DND-41 (cell line): Measurements from ENCODE around the gene YWHAB.
"Not testable (repeated sequence)": the region's sequence is repeated elsewhere in the genome, so short reads cannot be mapped to it uniquely, and the experiment has no call there.

ENCODE experiments used
- ATAC-seq: fragments of 200-7000 bp; cut with Tn5 transposase; 3 replicates; pipeline ENCODE4 v1.9.1; 2021; ENCODE audit warnings: low read depth; ENCODE audit not compliant: insufficient read depth
- DNase-seq: peaks from one replicate; pipeline ENCODE4 v3.0.0-alpha.2; 2020
- H2AFZ ChIP-seq: 2 replicates; pipeline ENCODE4 v1.6.0; 2012; ENCODE audit warnings: low read depth, low read length
- H3K27ac ChIP-seq: 2 replicates; pipeline ENCODE4 v1.5.1; 2012; ENCODE audit warnings: low read length, inconsistent platforms
- H3K27me3 ChIP-seq: fragments of 200-600 bp; sonication (generic); 2 replicates; pipeline ENCODE4 v1.6.0; 2012; ENCODE audit warnings: low read length, mild to moderate bottlenecking, inconsistent platforms; ENCODE audit not compliant: insufficient read depth, poor library complexity
- H3K36me3 ChIP-seq: 2 replicates; pipeline ENCODE4 v1.5.1; 2012; ENCODE audit warnings: low read length, inconsistent platforms; ENCODE audit not compliant: insufficient read depth
- H3K4me1 ChIP-seq: 2 replicates; pipeline ENCODE4 v1.5.1; 2012; ENCODE audit warnings: mild to moderate bottlenecking, low read length; ENCODE audit not compliant: insufficient read depth
- H3K4me2 ChIP-seq: 2 replicates; pipeline ENCODE4 v1.6.0; 2012; ENCODE audit warnings: mild to moderate bottlenecking, moderate library complexity, low read length, inconsistent platforms; ENCODE audit not compliant: insufficient read depth
- H3K4me3 ChIP-seq, 2 experiments: fragments of 200-600 bp in 1 of 2; shearing (Covaris generic) in 1 of 2; 2 replicates each; pipeline ENCODE4 v1.5.1; 2012 to 2016; ENCODE audit warnings: inconsistent platforms in 2 of 2, low read length in 2 of 2, mild to moderate bottlenecking in 2 of 2, low read depth in 1 of 2, moderate library complexity in 1 of 2
- H3K79me2 ChIP-seq: 2 replicates; pipeline ENCODE4 v1.6.0; 2012; ENCODE audit warnings: low read length, inconsistent platforms; ENCODE audit not compliant: insufficient read depth
- H3K9ac ChIP-seq: 2 replicates; pipeline ENCODE4 v1.6.0; 2012; ENCODE audit warnings: low read depth, mild to moderate bottlenecking, inconsistent platforms, low read length, moderate library complexity
- H3K9me3 ChIP-seq: 2 replicates; pipeline ENCODE4 v1.5.1; 2012; ENCODE audit warnings: low read length, moderate library complexity, mild to moderate bottlenecking, inconsistent platforms; ENCODE audit not compliant: insufficient read depth, severe bottlenecking
- H4K20me1 ChIP-seq: 2 replicates; pipeline ENCODE4 v1.6.0; 2012; ENCODE audit warnings: low read length; ENCODE audit not compliant: insufficient read depth
- EZH2 ChIP-seq: IDR thresholded peaks from 3 replicates; pipeline ENCODE4 v1.6.1; 2012; ENCODE audit warnings: borderline replicate concordance, low read depth, mild to moderate bottlenecking, moderate library complexity, low read length, inconsistent platforms; ENCODE audit not compliant: severe bottlenecking
- TF ChIP-seq, protein P1 (sequence below): IDR thresholded peaks from 2 replicates; pipeline ENCODE4 v1.5.1; 2012; ENCODE audit warnings: borderline replicate concordance, low read length, moderate library complexity, mild to moderate bottlenecking; ENCODE audit not compliant: poor library complexity, severe bottlenecking; ENCODE audit errors: extremely low read depth

YWHAB gene

DNA sequence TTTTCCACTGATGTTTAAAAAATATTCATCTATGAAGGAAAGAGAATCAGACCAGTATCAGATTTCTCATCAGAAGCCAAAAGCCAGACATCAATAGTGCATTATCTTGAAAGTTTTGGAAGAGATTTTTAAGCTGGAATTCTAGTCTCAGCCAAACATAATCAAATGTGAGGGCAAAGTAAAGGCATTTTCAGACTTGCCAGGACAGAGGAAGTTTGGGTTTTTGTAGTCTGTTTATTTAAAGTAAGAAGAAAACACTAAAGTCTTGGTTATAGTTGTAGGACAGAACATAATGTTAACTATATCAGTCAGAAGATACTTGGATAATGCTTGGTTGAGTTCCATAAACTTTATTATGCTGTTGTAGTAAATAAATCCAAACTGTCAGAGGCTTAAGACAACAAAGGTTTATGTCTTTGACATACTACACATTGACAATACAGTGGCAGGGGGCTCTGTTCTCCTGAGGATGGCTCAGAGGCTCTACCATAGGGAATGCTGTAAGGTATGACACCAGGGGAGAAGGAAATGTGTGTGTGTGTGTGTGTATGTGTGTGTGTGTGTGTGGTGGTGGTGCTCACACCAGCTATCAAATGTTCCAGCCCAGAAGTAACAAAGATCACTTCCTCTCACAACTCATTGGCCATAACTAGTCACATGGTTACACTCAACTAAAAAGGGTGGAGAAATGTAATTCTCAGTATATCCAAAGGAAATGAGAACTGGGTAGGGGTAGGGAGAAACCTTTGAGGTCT is 26.7 kb upstream of the YWHAB start:
- H3K9ac ChIP-seq = no peak overlapping the region
- no peaks in the 10 kb centered on the region for H4K20me1 ChIP-seq
- H3K27me3 ChIP-seq = no peaks in the 10 kb centered on the region
- TF ChIP-seq, protein P1, sequence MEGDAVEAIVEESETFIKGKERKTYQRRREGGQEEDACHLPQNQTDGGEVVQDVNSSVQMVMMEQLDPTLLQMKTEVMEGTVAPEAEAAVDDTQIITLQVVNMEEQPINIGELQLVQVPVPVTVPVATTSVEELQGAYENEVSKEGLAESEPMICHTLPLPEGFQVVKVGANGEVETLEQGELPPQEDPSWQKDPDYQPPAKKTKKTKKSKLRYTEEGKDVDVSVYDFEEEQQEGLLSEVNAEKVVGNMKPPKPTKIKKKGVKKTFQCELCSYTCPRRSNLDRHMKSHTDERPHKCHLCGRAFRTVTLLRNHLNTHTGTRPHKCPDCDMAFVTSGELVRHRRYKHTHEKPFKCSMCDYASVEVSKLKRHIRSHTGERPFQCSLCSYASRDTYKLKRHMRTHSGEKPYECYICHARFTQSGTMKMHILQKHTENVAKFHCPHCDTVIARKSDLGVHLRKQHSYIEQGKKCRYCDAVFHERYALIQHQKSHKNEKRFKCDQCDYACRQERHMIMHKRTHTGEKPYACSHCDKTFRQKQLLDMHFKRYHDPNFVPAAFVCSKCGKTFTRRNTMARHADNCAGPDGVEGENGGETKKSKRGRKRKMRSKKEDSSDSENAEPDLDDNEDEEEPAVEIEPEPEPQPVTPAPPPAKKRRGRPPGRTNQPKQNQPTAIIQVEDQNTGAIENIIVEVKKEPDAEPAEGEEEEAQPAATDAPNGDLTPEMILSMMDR = no peak
- no peak for TF ChIP-seq EZH2
- no peak overlapping the region for H3K4me2 ChIP-seq
- H2AFZ ChIP-seq = peak overlapping the region; percentile 2; the same call in 1 of the 2 replicates
- peak; percentile 22 for DNase-seq
- peaks cover 9% of the 10 kb centered on the region for H3K4me1 ChIP-seq
- no peaks in the 10 kb centered on the region for H3K9me3 ChIP-seq
- ATAC-seq = peak; percentile 67
- no peaks in the 10 kb centered on the region for H3K36me3 ChIP-seq
- H3K27ac ChIP-seq = no peak overlapping the region
- H3K79me2 ChIP-seq = no peaks in the 10 kb centered on the region
- no peak overlapping the region for H3K4me3 ChIP-seq

DNA sequence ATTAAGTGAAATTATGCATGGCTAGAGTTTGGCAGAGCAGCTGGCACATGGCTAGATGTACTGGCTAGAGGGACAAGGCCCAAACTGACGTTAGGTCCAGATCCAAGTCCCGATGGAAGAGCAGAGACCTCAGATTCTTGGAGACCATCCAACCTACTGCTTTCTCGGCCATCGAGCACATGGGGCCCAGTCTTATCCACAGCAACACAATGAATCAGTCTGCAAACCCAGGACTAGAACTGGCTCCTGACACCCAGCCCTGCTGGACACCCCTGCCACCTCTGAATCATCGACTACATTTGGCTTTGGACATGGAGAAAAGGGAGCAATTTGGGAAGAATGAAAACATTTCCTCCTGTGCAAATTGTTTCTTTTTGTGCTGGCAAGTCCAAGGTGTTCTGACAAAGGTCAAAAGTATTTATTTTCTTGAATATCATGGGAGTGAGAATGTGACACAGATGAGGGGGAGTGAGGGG is 23.9 kb upstream of the YWHAB start:
- no peak overlapping the region for H3K27ac ChIP-seq
- no peak for DNase-seq
- H3K9me3 ChIP-seq = no peaks in the 10 kb centered on the region
- peaks cover 9% of the 10 kb centered on the region for H3K4me1 ChIP-seq
- no peak overlapping the region for H3K9ac ChIP-seq
- H3K27me3 ChIP-seq = peaks cover 3% of the 10 kb centered on the region
- no peaks in the 10 kb centered on the region for H3K79me2 ChIP-seq
- H4K20me1 ChIP-seq = no peaks in the 10 kb centered on the region
- no peak for ATAC-seq
- H3K36me3 ChIP-seq = no peaks in the 10 kb centered on the region
- H3K4me3 ChIP-seq = no peak overlapping the region
- TF ChIP-seq EZH2 = no peak
- TF ChIP-seq, protein P1 = no peak
- no peak overlapping the region for H3K4me2 ChIP-seq
- H2AFZ ChIP-seq = no peak overlapping the region

DNA sequence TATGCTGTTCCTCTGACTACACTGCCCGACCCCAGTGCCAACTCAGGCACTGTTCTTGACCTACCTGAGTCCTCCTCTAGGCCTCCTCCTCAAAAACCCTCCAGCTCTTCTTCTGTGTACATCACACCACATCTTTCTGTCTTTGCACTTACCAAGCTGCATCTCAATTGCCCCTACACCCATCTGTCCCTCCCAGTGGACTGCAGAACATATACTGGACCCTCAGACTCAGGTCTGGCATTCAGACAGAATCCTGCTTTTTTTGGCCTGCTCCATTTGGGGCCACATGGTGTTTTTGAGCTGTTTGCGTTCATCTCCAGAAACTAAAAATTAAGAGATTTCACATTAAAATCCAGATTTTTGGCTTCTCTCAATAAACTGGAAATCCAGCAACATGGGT is 23.2 kb upstream of the YWHAB start:
- no peak for DNase-seq
- H2AFZ ChIP-seq = no peak overlapping the region
- TF ChIP-seq, protein P1 = no peak
- no peak for TF ChIP-seq EZH2

DNA sequence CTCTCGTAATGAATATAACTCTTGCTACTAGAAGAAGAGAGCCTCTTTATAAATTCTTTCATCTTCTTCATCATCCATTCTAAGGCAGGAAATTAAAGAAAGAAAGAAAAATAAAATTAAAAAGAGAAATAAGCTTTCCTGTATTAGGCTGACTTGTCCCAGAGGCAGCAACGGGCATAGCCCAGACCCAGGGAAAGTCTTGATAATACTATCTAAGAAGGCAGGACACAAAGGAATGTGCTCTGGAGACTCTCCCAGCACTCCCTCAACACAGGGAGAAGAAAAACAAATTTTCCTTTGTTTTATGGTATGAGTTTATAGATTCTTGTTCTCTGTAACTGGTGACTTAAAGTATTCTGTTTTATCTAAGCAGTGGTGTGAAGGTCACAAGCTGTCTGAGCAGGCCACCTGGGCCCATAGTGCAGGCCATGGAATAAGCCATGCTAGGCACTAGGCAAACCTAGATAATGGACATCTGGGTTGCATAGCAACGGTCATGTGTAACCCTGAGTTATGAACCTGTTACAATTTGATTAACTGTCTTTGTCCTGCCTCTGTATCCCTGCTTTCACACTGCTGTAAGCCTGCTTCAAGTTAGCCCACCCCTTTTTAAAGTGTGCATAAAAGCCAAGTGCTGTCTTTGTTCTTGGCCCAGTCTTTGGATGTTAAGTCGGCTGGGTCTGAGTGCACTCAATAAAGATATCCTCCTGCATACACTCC is 22.0 kb upstream of the YWHAB start:
- DNase-seq, H3K9me3 ChIP-seq, H3K4me2 ChIP-seq, H3K9ac ChIP-seq, H3K36me3 ChIP-seq, ATAC-seq, H3K27ac ChIP-seq, H3K79me2 ChIP-seq, H3K4me3 ChIP-seq, H3K4me1 ChIP-seq, H2AFZ ChIP-seq, H4K20me1 ChIP-seq: not testable (repeated sequence)
- peaks cover 11% of the 10 kb centered on the region for H3K27me3 ChIP-seq

More for the DNA sequence above, 23.2 kb upstream of the YWHAB start:
- no peak for ATAC-seq
- H3K9ac ChIP-seq = no peak overlapping the region
- H3K79me2 ChIP-seq = no peaks in the 10 kb centered on the region
- peaks cover 7% of the 10 kb centered on the region; the same call in 1 of the 2 replicates for H3K4me1 ChIP-seq
- H3K4me2 ChIP-seq = no peak overlapping the region
- no peaks in the 10 kb centered on the region for H3K36me3 ChIP-seq
- H3K9me3 ChIP-seq = no peaks in the 10 kb centered on the region
- peaks cover 7% of the 10 kb centered on the region for H3K27me3 ChIP-seq
- no peaks in the 10 kb centered on the region for H4K20me1 ChIP-seq
- no peak overlapping the region for H3K27ac ChIP-seq
- no peak overlapping the region for H3K4me3 ChIP-seq

DNA sequence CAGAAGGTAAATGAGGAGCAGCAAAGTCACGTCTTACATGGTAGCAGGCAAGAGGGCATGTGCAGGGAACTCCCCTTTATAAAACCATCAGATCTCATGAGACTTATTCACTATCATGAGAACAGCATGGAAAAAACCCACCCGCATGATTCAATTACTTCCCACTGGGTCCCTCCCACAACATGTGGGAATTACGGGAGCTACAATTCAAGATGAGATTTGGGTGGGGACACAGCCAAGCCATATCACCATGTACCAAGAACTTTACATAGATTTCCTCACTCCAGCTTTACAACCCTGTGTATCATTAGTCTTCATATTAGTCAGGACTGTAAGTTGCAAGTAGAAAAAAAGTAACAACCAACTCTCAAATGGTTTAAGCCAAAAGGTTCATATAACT is 21.0 kb upstream of the YWHAB start:
- not testable (repeated sequence) for H3K4me3 ChIP-seq, ATAC-seq, H4K20me1 ChIP-seq, H3K4me1 ChIP-seq, H3K4me2 ChIP-seq, H3K9me3 ChIP-seq, H3K79me2 ChIP-seq, H2AFZ ChIP-seq, H3K9ac ChIP-seq, H3K36me3 ChIP-seq, DNase-seq, H3K27ac ChIP-seq
- peaks cover 11% of the 10 kb centered on the region for H3K27me3 ChIP-seq
